Cardiac fibroblast (primary cell): ENCODE results near the gene CCDC112.

Experiments
- DNase-seq, 2 donors: peaks; one replicate each; pipeline versions ENCODE4 v3.0.0 to v3.0.0-alpha.2; 2010; ENCODE audit warnings: low read depth in 2 of 2
- H3K4me3 ChIP-seq, 2 donors: replicated peaks in 1 of 2; 1 replicate in 1 of 2; 2 replicates in 1 of 2; pipeline ENCODE4 v1.5.1; 2011; ENCODE audit warnings: low read depth in 2 of 2, low read length in 2 of 2, mild to moderate bottlenecking in 2 of 2, moderate library complexity in 1 of 2
- TF ChIP-seq, protein P1 (sequence below): IDR thresholded peaks from one replicate; pipeline ENCODE4 v1.5.1; 2011; ENCODE audit warnings: low read depth, mild to moderate bottlenecking, low read length, inconsistent platforms

CCDC112 gene

DNA sequence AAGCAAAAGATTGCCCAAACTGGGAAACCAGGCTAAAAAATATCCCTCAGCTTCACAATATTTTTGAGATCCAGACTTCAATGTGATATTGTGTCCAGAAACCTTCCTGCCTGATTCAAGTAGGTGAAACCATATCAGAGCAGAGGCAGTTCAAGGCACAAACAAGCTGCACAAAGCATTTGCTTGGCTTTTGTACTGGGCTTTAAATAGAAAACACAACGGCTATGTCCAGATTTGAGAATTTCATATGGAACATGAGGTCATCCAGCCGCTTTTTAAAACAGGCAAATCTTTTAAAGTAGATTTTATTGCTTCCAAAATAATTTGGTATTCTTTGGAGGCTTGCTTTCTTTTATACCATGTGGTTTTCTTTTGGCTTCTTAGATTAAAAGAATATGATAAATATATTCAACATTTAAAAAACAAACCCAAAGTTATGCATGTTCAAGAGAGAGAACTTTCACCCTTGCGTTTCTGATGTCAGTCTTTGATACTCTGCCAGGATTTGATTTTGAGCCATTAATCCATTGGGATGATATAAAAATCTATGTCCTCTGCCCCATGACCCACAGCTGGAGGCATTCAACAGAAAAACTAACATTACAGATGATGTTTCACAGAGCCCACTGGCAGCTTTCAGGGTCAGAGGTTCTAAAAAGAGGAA, 29.0 kb upstream of the CCDC112 start:
- TF ChIP-seq, protein P1, sequence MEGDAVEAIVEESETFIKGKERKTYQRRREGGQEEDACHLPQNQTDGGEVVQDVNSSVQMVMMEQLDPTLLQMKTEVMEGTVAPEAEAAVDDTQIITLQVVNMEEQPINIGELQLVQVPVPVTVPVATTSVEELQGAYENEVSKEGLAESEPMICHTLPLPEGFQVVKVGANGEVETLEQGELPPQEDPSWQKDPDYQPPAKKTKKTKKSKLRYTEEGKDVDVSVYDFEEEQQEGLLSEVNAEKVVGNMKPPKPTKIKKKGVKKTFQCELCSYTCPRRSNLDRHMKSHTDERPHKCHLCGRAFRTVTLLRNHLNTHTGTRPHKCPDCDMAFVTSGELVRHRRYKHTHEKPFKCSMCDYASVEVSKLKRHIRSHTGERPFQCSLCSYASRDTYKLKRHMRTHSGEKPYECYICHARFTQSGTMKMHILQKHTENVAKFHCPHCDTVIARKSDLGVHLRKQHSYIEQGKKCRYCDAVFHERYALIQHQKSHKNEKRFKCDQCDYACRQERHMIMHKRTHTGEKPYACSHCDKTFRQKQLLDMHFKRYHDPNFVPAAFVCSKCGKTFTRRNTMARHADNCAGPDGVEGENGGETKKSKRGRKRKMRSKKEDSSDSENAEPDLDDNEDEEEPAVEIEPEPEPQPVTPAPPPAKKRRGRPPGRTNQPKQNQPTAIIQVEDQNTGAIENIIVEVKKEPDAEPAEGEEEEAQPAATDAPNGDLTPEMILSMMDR = no peak
- DNase-seq = no peak
- no peak overlapping the region for H3K4me3 ChIP-seq

DNA sequence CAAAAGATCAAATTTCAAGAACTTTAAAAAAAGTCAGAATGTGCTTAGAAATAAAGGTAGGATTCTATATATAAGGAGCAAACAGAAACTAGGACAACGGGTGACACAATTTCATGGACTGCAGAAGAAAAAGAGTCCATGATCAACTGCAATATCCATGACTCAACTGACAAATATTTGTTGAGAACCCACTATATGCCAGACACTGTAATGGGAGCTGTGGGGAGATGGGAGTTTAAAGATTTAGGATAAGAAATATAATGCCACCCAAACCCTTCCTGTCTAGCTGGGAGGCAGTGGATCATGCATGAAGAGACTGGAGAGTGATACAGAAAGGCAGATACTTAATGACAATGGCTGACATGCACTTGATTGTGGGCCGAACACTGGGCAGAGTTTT, 27.6 kb upstream of the CCDC112 start:
- peak in 1 of 2 donors; percentile 45 for DNase-seq
- TF ChIP-seq, protein P1 = no peak
- H3K4me3 ChIP-seq = no peak overlapping the region

DNA sequence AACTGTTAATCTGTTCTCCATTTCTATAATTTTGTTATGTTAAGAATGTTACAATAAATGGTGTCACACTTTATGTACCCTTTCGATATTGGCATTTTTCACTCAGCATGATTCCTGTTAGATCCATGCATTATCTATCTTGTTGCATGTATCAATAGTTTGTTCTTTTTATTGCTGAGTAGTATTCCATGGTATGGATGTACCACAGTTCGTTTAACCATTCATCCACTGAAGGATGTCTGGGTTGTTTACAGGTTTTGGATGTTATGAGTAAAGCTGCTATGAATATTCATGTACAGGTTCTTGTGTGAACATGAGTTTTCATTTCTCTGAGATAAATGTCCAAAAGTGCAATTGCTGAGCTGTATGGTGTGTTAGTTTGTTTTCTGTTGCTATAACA, 26.3 kb upstream of the CCDC112 start:
- no peak for DNase-seq
- no peak overlapping the region for H3K4me3 ChIP-seq
- TF ChIP-seq, protein P1 = no peak

DNA sequence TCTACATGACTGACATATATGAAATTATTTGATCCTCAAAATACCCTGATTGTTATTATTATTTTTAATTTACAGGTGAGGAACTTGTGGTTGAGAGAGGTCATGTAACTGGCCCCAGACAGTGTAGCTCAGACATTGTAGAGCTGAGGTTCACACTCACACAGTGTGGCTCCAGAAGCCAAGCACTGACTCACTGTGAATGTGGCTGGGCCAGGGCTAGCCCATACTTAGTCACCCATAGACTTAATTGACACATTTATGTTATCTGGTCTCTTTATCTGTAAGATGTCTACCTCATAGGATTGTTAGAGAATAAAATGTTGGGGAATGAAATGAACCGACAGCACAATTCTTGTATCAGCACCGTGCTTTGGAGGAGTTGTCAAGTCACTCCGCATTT, 24.9 kb upstream of the CCDC112 start:
- TF ChIP-seq, protein P1 = no peak
- peak in 1 of 2 donors; percentile 42 for DNase-seq
- no peak overlapping the region for H3K4me3 ChIP-seq

DNA sequence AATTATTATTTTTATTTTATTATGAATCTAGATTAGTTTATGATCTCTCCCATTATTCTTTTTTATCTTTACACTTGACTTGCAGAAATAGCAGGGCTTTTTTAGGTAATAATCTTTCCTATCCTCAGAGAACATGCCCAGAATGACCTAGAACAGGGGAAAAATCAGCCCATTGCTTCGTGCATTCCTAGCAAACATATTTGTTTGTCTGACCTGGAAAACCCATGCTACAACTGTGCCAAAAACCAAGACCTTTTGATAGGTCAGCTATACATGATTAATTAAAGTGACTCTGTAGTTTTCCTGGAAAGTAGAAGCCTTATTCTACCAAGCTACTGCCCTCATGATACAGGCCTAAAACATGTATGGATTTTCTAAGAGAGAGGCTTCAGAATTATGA, 24.1 kb upstream of the CCDC112 start:
- TF ChIP-seq, protein P1 = no peak
- H3K4me3 ChIP-seq = no peak overlapping the region
- no peak for DNase-seq

DNA sequence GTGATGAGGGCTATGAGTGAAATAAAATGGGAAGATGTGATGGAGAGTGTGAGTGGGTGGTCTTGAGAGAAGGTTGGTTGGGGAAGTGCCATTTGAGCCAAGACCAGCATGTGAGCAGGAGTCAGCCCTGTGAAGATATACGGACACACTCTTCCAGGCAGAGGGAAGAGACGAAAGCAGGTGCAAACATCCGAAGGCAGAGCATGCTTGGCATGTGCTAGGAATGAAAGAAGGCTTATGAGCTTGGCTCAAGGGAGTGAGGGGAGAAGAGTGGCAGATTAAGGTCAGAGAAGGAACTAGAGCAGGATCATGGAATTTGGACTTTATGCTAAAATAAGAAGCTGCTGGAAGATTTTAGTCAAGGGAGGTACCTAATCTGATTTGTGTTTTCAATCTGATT, 23.6 kb upstream of the CCDC112 start:
- DNase-seq = no peak
- TF ChIP-seq, protein P1 = no peak
- no peak overlapping the region for H3K4me3 ChIP-seq

DNA sequence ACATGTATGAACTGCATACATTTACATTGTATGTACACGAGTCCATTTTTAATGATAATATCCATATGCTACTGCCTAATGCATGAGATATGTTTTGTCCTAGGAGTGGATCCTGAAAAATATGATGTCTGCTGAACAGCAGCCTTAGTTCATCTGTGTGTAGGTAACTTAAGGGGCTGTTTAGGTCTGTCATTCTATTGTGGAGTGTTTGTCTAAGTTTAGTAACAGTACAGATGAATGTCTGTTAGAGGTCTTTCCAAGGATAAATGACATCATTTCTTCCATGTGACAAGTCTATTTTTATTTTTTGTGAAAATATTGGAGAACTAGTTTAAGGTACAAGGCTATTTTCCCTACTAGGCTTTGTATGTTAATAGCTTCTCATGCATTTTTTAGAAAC, 22.6 kb upstream of the CCDC112 start:
- no peak overlapping the region for H3K4me3 ChIP-seq
- TF ChIP-seq, protein P1 = no peak
- no peak for DNase-seq
